DOHH2 (cell line): Measurements from ENCODE around the gene CACNG7.
A peak's percentile ranks its signal among the peaks of the same experiment; 100 is the strongest.

ENCODE experiments used
- H3F3A ChIP-seq: fragments of 200-600 bp; sonication (generic), shearing (Covaris generic); 2 replicates; pipeline ENCODE4 v1.6.0; 2016; ENCODE audit warnings: antibody characterized with exemption, mild to moderate bottlenecking; ENCODE audit not compliant: control insufficient read depth, insufficient read depth
- H3K27ac ChIP-seq: fragments of 200-600 bp; sonication (generic); 2 replicates; pipeline ENCODE4 v1.5.1; 2014; ENCODE audit warnings: low read depth, mild to moderate bottlenecking, low read length, moderate library complexity
- H3K27me3 ChIP-seq: fragments of 200-600 bp; sonication (generic); 2 replicates; pipeline ENCODE4 v1.6.1; 2014; ENCODE audit warnings: mild to moderate bottlenecking, low read length, mixed read lengths; ENCODE audit not compliant: control insufficient read depth
- H3K36me3 ChIP-seq: fragments of 200-600 bp; sonication (generic); 2 replicates; pipeline ENCODE4 v1.6.1; 2014; ENCODE audit warnings: mild to moderate bottlenecking, low read length, moderate library complexity, mixed read lengths; ENCODE audit not compliant: control insufficient read depth
- H3K4me1 ChIP-seq: fragments of 200-600 bp; sonication (generic); 2 replicates; pipeline ENCODE4 v1.6.1; 2014; ENCODE audit warnings: mild to moderate bottlenecking, low read length, mixed read lengths; ENCODE audit not compliant: control insufficient read depth
- H3K4me2 ChIP-seq: fragments of 200-600 bp; sonication (generic); 2 replicates; pipeline ENCODE4 v1.6.0; 2014; ENCODE audit warnings: mild to moderate bottlenecking, low read length, moderate library complexity
- H3K4me3 ChIP-seq: fragments of 200-600 bp; sonication (generic); 2 replicates; pipeline ENCODE4 v1.5.1; 2014; ENCODE audit warnings: mild to moderate bottlenecking, low read length, mixed read lengths
- H3K79me2 ChIP-seq: fragments of 200-600 bp; sonication (generic); 2 replicates; pipeline ENCODE4 v1.6.1; 2014; ENCODE audit warnings: mild to moderate bottlenecking, low read length, mixed read lengths; ENCODE audit not compliant: control insufficient read depth
- H3K9me2 ChIP-seq: fragments of 200-600 bp; sonication (generic); replicated peaks from 2 replicates; pipeline ENCODE4 v1.6.1; 2014; ENCODE audit warnings: mild to moderate bottlenecking, low read length, mixed read lengths; ENCODE audit not compliant: control insufficient read depth
- H3K9me3 ChIP-seq: fragments of 200-600 bp; sonication (generic); 2 replicates; pipeline ENCODE4 v1.6.1; 2014; ENCODE audit warnings: antibody characterized with exemption, low read length, mixed read lengths; ENCODE audit not compliant: control insufficient read depth, insufficient read depth
- H4K20me1 ChIP-seq: fragments of 200-600 bp; sonication (generic); 2 replicates; pipeline ENCODE4 v1.6.0; 2014; ENCODE audit warnings: low read depth, mild to moderate bottlenecking, antibody characterized with exemption, low read length, moderate library complexity; ENCODE audit not compliant: control insufficient read depth, insufficient read depth
- EZH2phosphoT487 ChIP-seq: fragments of 200-600 bp; sonication (generic); IDR thresholded peaks from 2 replicates; pipeline ENCODE4 v1.6.1; 2017; ENCODE audit warnings: borderline replicate concordance, mild to moderate bottlenecking, antibody characterized with exemption, low read length, moderate library complexity, mixed read lengths
- TF ChIP-seq, protein P1 (sequence below): fragments of 200-600 bp; sonication (generic); IDR thresholded peaks from one replicate; pipeline ENCODE4 v1.5.1; 2014; ENCODE audit warnings: antibody characterized with exemption, mild to moderate bottlenecking, low read depth, low read length; ENCODE audit not compliant: poor library complexity, severe bottlenecking

Gene CACNG7

DNA sequence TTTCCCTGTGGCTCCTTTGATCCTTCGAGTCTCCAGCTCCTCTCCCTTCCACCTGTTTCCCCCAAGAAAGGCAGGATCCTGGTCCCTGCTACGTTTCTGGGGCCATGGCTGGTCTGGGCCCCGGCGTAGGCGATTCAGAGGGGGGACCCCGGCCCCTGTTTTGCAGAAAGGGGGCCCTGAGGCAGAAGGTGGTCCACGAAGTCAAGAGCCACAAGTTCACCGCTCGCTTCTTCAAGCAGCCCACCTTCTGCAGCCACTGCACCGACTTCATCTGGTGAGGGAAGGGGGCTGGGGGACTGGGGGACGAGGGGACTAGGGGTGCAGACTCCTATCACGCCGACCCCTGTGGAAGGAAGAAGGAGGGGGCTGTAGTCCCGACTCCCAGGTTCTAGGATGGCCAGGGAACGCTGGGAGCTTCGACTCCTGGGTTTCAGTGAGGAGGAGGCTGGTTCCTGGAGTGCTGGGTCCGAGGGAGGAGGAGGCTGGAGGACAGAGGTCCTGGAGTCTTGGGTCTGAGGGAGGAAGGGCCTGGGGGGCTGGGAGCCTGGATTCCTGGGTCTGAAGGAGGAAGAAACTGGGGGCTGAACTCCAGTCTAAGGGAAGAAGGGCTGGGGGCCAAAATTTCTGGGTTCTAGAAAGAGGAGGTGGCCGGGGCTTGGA is 26.6 kb upstream of the CACNG7 start:
- H3K4me2 ChIP-seq, result peak overlapping the region; percentile 36; the same call in 1 of the 2 replicates
- H3K9me2 ChIP-seq, result no peaks in the 10 kb centered on the region
- no peak overlapping the region for H3K4me3 ChIP-seq
- peaks cover 26% of the 10 kb centered on the region for H3K27me3 ChIP-seq
- TF ChIP-seq EZH2phosphoT487, result no peak
- TF ChIP-seq, protein P1, sequence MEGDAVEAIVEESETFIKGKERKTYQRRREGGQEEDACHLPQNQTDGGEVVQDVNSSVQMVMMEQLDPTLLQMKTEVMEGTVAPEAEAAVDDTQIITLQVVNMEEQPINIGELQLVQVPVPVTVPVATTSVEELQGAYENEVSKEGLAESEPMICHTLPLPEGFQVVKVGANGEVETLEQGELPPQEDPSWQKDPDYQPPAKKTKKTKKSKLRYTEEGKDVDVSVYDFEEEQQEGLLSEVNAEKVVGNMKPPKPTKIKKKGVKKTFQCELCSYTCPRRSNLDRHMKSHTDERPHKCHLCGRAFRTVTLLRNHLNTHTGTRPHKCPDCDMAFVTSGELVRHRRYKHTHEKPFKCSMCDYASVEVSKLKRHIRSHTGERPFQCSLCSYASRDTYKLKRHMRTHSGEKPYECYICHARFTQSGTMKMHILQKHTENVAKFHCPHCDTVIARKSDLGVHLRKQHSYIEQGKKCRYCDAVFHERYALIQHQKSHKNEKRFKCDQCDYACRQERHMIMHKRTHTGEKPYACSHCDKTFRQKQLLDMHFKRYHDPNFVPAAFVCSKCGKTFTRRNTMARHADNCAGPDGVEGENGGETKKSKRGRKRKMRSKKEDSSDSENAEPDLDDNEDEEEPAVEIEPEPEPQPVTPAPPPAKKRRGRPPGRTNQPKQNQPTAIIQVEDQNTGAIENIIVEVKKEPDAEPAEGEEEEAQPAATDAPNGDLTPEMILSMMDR, result no peak
- H4K20me1 ChIP-seq, result no peaks in the 10 kb centered on the region
- H3K79me2 ChIP-seq, result no peaks in the 10 kb centered on the region
- no peaks in the 10 kb centered on the region for H3K36me3 ChIP-seq
- no peak overlapping the region for H3K27ac ChIP-seq
- H3F3A ChIP-seq, result no peaks in the 10 kb centered on the region
- no peaks in the 10 kb centered on the region for H3K9me3 ChIP-seq
- H3K4me1 ChIP-seq, result peaks cover 7% of the 10 kb centered on the region

DNA sequence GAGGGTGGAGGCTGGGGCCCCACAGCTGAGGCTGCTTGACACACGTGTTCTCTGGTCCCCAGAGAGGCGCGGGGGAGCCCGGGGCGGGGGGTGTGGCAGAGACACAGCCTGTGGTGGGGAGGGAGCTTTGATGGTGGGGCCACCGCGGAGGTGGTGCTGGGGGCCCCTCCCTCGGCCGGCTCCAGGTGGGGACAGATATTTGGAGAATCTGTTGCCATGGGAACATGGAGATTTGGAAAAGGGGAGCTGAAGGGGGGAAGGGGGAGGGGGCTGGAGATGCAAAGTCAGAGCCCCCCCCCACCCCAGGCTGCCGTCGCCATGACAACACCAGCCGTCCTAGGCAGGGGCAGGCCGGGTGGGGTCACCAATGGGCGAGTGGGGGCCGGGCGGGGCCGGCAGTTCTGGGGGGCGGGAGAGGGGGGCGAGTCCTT is 25.8 kb upstream of the CACNG7 start:
- Histone ChIP-seq H3K79me2 (no peaks in the 10 kb centered on the region), H3K36me3 (no peaks in the 10 kb centered on the region), H3K27me3 (peaks cover 26% of the 10 kb centered on the region), H3K4me3 (no peak overlapping the region), H3K4me2 (no peak overlapping the region), H4K20me1 (no peaks in the 10 kb centered on the region), H3K4me1 (peaks cover 7% of the 10 kb centered on the region), H3K9me3 (no peaks in the 10 kb centered on the region), H3K27ac (no peak overlapping the region), H3K9me2 (no peaks in the 10 kb centered on the region), H3F3A (no peaks in the 10 kb centered on the region)
- TF ChIP-seq EZH2phosphoT487, result no peak
- TF ChIP-seq, protein P1, result no peak

DNA sequence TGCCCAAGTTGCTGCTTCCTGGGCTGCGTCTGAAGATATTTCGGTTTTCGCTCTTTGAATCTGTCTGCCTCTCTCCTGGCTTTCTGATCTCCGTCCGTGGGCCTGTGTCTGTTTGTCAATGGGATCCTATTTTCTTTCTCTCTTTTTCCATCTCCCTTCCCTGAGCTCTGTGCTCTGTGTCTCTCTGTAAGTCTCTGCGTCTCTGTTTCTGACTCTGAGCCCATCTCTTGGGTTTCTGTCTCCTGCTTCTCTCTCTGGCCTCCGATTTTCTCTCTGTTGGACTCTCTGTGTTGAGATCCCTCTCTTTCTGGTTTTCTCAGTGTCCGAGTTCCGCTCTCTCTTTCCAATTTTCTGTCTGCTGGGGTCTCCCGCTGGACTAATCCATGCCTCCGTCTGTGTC is 25.3 kb upstream of the CACNG7 start:
- Histone ChIP-seq H3K4me3 (no peak overlapping the region), H3K9me3 (no peaks in the 10 kb centered on the region), H3K4me1 (peaks cover 7% of the 10 kb centered on the region), H3K9me2 (no peaks in the 10 kb centered on the region), H4K20me1 (no peaks in the 10 kb centered on the region), H3K27me3 (peaks cover 26% of the 10 kb centered on the region), H3K36me3 (no peaks in the 10 kb centered on the region), H3F3A (no peaks in the 10 kb centered on the region), H3K79me2 (no peaks in the 10 kb centered on the region), H3K4me2 (no peak overlapping the region), H3K27ac (no peak overlapping the region)
- TF ChIP-seq EZH2phosphoT487, result no peak
- TF ChIP-seq, protein P1, result no peak
